ENCODE data around the gene IRX3.

The IRX3 gene

DNA sequence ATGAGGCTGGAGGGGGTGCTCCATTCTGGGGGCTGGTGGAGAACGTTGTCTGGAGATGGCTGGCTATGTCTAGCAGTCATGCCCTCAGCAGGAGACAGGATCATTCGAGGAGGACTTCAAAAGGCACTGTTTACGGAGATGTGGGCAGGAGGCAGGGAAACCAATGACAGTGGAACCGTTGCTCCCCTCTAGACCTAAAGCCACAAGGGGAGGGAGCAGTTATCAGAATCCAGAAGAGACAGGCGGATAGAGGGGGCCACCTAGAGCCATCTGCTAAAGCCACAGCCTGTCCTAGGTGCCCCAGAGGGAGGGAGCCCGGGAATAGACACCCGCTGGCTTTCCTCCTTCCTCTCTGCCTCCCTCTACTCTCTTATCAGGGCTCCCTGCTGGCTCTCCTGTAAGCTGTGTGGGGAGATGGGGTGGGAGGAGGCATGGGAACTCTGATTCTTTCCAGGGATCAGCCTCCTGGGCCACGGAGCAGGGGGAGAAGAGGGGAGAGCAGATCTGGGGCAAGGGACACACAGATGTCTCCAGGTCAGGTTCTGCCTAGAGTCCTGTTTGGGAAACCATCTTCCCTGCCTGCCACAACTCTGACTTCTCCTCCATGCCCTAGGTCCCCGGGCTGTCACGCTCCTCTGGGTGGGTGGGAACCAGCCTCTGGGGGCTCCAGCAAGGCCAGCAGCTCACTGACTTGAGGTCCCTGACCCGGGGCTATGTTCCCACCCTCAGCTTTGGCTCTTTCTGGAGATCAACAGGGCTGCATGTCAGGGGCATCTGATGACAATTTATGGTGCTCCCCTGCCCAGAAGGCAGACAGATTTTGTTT lies 42.3 kb downstream of the IRX3 start:
- DNase-seq: no peak
- in situ Hi-C loops (cut with HindIII; ENCODE audit: low pct_ligation_motif_present, low pct_unique_long_range_greater_than_20kb, low sequenced_read_pairs): no loop called here

DNA sequence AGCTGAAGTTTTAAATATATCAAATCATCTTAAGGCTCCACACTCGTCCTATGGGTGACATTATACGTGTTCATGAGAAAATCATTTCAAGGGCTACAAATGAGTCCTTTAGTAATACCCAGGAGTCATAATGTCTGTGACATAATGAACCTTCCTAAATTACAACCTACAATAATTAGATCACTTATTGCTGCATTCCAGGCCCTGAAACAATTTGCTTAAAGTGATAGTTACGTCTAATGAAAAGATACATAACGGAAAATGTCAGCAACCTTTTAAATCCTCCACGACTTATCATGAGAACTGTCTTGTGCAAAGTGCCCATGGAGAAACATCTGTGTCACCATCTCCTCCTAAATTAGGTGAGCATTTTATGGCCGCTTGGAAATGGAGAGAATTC lies 43.4 kb downstream of the IRX3 start:
- DNase-seq: no peak

DNA sequence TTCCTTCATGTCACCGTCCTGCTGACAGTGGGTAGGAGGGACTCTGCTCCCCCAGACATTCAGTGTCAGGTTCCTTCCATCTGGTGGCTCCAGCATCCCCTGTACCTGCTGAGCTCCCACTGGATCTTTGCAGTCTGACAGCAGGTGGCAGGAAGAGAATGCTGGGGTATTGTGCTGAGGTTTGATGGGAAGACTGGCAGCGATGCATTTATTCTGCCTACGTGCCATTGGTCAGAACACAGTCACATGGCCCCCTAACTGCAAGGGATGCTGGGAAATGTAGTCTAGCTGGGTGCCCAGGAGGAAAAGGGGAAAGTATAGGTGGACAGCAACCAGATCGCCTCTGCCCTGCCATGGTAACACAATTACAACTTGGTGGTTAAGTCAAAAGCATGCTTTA lies 44.4 kb downstream of the IRX3 start:
- in situ Hi-C loops (cut with HindIII; ENCODE audit: low pct_ligation_motif_present, low pct_unique_long_range_greater_than_20kb, low sequenced_read_pairs): no loop called here
- DNase-seq: no peak

More for the DNA sequence above, 43.4 kb downstream of the IRX3 start:
- in situ Hi-C loops (cut with HindIII; ENCODE audit: low pct_ligation_motif_present, low pct_unique_long_range_greater_than_20kb, low sequenced_read_pairs): no loop called here

DNA sequence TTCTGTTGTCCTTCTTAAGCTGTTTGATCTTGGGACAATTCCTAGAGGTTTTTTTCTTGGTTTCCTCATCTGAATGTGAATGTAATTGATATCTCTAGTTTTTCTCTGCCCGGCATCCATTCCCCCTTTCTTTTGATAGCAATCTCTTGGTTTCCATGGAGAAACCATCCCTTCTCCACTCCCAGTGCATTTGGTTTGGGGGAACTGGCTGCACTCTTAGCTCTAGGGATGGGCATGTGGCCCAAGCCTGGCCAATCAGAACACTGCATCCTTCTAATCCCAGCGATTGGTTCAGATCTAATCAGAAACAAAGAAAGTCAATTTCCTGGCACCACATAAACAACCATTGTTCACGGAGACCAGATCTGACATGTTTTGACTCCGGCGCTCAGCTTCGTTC lies 45.1 kb downstream of the IRX3 start:
- in situ Hi-C loops (cut with HindIII; ENCODE audit: low pct_ligation_motif_present, low pct_unique_long_range_greater_than_20kb, low sequenced_read_pairs): no loop called here
- no peak for DNase-seq

DNA sequence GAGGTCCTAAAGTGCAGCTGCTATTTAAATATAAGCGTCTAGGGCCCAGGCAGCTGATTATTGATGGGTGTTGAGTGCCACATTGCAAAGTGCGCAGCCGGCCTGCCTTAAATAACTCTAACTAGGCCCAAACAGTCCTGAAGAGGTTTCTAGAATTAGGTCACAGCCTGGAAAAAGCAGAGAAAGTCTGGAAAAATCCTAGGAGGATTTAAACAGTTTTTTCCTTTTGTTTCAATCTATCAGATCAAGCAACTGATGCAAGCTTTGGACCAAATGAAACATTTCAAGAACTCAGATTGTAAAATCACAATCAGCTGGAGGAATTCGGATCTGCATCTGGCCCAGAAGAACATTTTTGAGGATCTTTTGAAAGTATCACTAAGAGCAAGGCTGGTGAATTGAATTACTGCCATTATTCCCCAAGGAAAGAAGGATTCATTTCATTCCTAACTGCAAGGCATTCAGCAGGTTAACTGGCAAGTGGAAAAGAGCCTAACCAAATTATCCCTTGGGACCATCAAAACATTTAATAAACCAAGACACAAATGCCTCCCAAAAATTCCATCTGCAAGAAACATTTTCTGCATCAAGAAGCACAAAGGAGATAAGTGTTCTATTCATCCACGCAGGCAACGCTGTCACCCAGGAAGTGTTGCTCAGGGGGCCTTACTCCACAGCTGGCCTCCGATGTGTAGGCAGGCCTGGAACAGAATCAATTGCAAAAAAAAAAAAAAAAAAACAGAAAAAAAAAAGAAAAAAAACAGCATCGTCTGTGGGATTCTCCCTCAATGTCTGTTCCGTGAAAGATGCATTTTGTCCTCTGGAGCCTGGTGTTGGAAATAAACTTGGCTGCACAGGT lies 46.1 kb downstream of the IRX3 start:
- in situ Hi-C loops (cut with HindIII; ENCODE audit: low pct_ligation_motif_present, low pct_unique_long_range_greater_than_20kb, low sequenced_read_pairs): no loop called here
- no peak for DNase-seq

DNA sequence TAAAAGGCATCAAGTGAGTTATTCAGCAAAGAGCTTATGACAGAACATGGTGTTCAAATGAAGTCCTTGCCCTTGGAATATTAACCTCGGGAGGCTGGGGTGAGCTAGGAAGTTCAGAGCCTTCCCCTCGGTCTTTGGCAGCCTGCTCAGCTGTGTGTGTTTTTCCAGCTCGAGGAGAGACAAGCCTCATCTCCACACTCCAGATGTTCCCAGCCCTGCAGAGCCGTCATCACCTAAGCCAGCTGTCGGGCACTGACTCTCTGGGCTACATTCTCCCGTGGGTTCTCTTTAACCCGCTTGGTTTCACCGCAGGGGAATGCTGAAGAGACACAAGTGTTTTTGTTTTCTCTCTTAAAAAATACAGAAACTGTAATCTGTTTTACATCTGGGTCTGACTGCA lies 47.1 kb downstream of the IRX3 start:
- no peak for DNase-seq
- in situ Hi-C loops (cut with HindIII; ENCODE audit: low pct_ligation_motif_present, low pct_unique_long_range_greater_than_20kb, low sequenced_read_pairs): no loop called here

DNA sequence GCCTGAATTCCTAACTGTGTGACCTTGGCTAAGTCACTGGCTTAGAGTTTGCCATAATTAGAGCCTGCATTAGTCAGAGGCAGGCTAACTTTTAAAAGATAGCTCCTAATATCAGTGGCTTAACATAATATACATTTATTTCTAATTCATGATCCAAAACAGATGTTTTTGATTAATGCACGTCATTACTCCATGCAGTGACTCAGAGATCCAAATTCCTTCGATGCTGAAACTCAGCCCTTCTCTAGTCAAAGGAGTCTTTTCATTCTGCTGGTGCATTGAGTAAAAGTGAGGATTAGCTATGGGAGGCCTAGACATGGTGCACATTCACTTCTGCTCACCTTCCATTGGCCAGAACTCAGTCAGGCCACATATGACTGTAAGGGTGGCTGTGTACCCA lies 49.8 kb downstream of the IRX3 start:
- DNase-seq: no peak
- in situ Hi-C loops (cut with HindIII; ENCODE audit: low pct_ligation_motif_present, low pct_unique_long_range_greater_than_20kb, low sequenced_read_pairs): no loop called here

DNA sequence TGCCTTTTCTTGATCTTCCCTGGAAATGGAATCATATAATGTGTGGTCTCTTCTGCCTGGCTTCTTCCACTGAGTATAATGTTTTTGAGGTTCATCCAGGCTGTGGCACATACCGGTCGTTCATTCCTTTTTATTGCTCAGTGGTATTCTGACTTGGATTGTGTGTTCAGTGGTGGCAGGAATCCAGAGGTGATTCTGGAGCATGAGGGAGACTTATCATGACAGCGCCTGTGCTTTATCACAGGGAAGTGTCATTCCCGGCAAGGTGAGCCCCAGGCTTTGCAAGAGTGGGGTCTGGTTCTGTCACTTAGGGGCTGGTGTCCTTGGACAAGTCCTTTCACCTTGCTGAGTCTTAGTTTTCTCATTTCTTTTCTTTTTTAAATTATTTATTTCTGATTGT lies 53.0 kb downstream of the IRX3 start:
- in situ Hi-C loops (cut with HindIII; ENCODE audit: low pct_ligation_motif_present, low pct_unique_long_range_greater_than_20kb, low sequenced_read_pairs): no loop called here
- no peak for DNase-seq

All from ACHN (cell line).